IMR-90 (cell line): ENCODE results near the gene NABP1. TPM values are rescaled to one million over a fixed set of nuclear protein-coding genes. Genes with fewer than 3 reads are reported as not detected.

Experiments used
- ATAC-seq: fragments of 200-7000 bp; cut with Tn5 transposase; 2 replicates; pipeline ENCODE4 v1.9.1; 2020; ENCODE audit warnings: low read depth, mild to moderate bottlenecking, moderate library complexity
- BruUV-seq: library from RNA; stranded (reverse); fragments of 400-500 nt; replicated peaks from 2 replicates; lab custom pipeline; 2021; lab: Mats Ljungman, UMichigan
- CTCF ChIA-PET: fragments of 300-600 bp; formaldehyde crosslinking; extraction: SDS; loops from one replicate; lab custom pipeline; 2021; ENCODE audit warnings: antibody characterized with exemption; lab: Yijun Ruan, JAX
- POLR2A ChIA-PET: fragments of 300-600 bp; sonication (Branson Sonifier 250); formaldehyde crosslinking; loops from one replicate; lab custom pipeline; 2022; ENCODE audit warnings: antibody characterized with exemption; ENCODE audit not compliant: unreplicated experiment; lab: Charles Lee
- DNase-seq: peaks from one replicate; pipeline ENCODE4 v3.0.0; 2013
- H2AFZ ChIP-seq: replicated peaks from 2 replicates; pipeline ENCODE3; 2013; ENCODE audit warnings: low read length, mild to moderate bottlenecking; ENCODE audit not compliant: poor library complexity
- H2AK5ac ChIP-seq: 2 replicates; pipeline ENCODE4 v1.6.1; 2013; ENCODE audit warnings: low read depth, low read length, inconsistent platforms
- H2AK9ac ChIP-seq: replicated peaks from 2 replicates; pipeline ENCODE3; 2013; ENCODE audit warnings: mild to moderate bottlenecking, low read depth, low read length, moderate library complexity; ENCODE audit not compliant: poor library complexity
- H2BK120ac ChIP-seq: 2 replicates; pipeline ENCODE4 v1.6.1; 2013; ENCODE audit warnings: low read depth, low read length, inconsistent platforms
- H2BK15ac ChIP-seq: 3 replicates; pipeline ENCODE4 v1.6.1; 2013; ENCODE audit warnings: low read depth, low read length, inconsistent platforms
- H2BK20ac ChIP-seq: 2 replicates; pipeline ENCODE4 v1.6.1; 2013; ENCODE audit warnings: low read depth, mild to moderate bottlenecking, inconsistent platforms, low read length, moderate library complexity
- H2BK5ac ChIP-seq: 2 replicates; pipeline ENCODE4 v1.6.1; 2013; ENCODE audit warnings: mild to moderate bottlenecking, low read depth, low read length, inconsistent platforms; ENCODE audit not compliant: poor library complexity, severe bottlenecking
- H3K14ac ChIP-seq: replicated peaks from 2 replicates; pipeline ENCODE4 v1.6.1; 2013; ENCODE audit warnings: low read depth, low read length, inconsistent platforms
- H3K18ac ChIP-seq: 2 replicates; pipeline ENCODE4 v1.6.1; 2013; ENCODE audit warnings: low read depth, low read length, control low read depth
- H3K23ac ChIP-seq: 2 replicates; pipeline ENCODE4 v1.6.1; 2013; ENCODE audit warnings: low read depth, low read length, inconsistent platforms
- H3K27ac ChIP-seq: 2 replicates; pipeline ENCODE4 v1.5.1; 2013; ENCODE audit warnings: mild to moderate bottlenecking, control low read depth, low read length; ENCODE audit not compliant: insufficient read depth
- H3K27me3 ChIP-seq: 2 replicates; pipeline ENCODE4 v1.6.1; 2013; ENCODE audit warnings: low read length; ENCODE audit not compliant: control insufficient read depth, insufficient read depth
- H3K36me3 ChIP-seq: 2 replicates; pipeline ENCODE4 v1.6.1; 2013; ENCODE audit warnings: low read length, mixed read lengths; ENCODE audit not compliant: control insufficient read depth, insufficient read depth
- H3K4ac ChIP-seq: 2 replicates; pipeline ENCODE4 v1.6.1; 2013; ENCODE audit warnings: low read depth, low read length, inconsistent platforms
- H3K4me1 ChIP-seq: 2 replicates; pipeline ENCODE4 v1.6.1; 2013; ENCODE audit warnings: low read length, mixed read lengths; ENCODE audit not compliant: control insufficient read depth, insufficient read depth
- H3K4me2 ChIP-seq: 2 replicates; pipeline ENCODE4 v1.6.1; 2013; ENCODE audit warnings: low read depth, mild to moderate bottlenecking, control low read depth, low read length, moderate library complexity
- H3K4me3 ChIP-seq: 2 replicates; pipeline ENCODE4 v1.5.1; 2013; ENCODE audit warnings: low read depth, mild to moderate bottlenecking, control low read depth, low read length, moderate library complexity; ENCODE audit not compliant: insufficient read depth
- H3K56ac ChIP-seq: 2 replicates; pipeline ENCODE4 v1.6.1; 2013; ENCODE audit warnings: low read length, inconsistent platforms; ENCODE audit not compliant: insufficient read depth; ENCODE audit errors: extremely low read depth
- H3K79me1 ChIP-seq, 2 experiments: 2 replicates each; pipeline ENCODE4 v1.6.1; 2013; ENCODE audit warnings: low read length in 2 of 2, inconsistent platforms in 1 of 2, low read depth in 1 of 2
- H3K9ac ChIP-seq: 2 replicates; pipeline ENCODE4 v1.6.1; 2013; ENCODE audit warnings: low read depth, low read length, control low read depth
- H3K9me1 ChIP-seq: 2 replicates; pipeline ENCODE4 v1.6.1; 2013; ENCODE audit warnings: low read length, inconsistent platforms; ENCODE audit not compliant: insufficient read depth
- H3K9me3 ChIP-seq: 2 replicates; pipeline ENCODE4 v1.6.1; 2013; ENCODE audit warnings: low read length; ENCODE audit not compliant: control insufficient read depth, insufficient read depth
- H4K20me1 ChIP-seq: 2 replicates; pipeline ENCODE4 v1.6.1; 2013; ENCODE audit warnings: low read length, inconsistent platforms; ENCODE audit not compliant: insufficient read depth
- H4K5ac ChIP-seq: 2 replicates; pipeline ENCODE4 v1.6.1; 2013; ENCODE audit warnings: mild to moderate bottlenecking, low read depth, low read length, control low read depth
- H4K8ac ChIP-seq, 2 experiments: 2 replicates each; pipeline ENCODE4 v1.6.1; 2013; ENCODE audit warnings: low read depth in 2 of 2, low read length in 2 of 2, control low read depth in 1 of 2, inconsistent platforms in 1 of 2
- H4K91ac ChIP-seq: 2 replicates; pipeline ENCODE4 v1.6.1; 2013; ENCODE audit warnings: low read depth, low read length, inconsistent platforms; ENCODE audit not compliant: insufficient read depth
- BHLHE40 ChIP-seq: fragments of 150-350 bp; IDR thresholded peaks from 2 replicates; pipeline ENCODE4 v1.6.1; 2016; ENCODE audit warnings: mild to moderate bottlenecking, low read depth, low read length
- CEBPB ChIP-seq: IDR thresholded peaks from 2 replicates; pipeline ENCODE4 v1.6.1; 2012; ENCODE audit warnings: low read depth, low read length, improper control_type of control experiment
- CHD1 ChIP-seq: IDR thresholded peaks from 2 replicates; pipeline ENCODE4 v1.6.1; 2012; ENCODE audit warnings: low read depth, low read length, improper control_type of control experiment
- FOS ChIP-seq: fragments of 150-350 bp; IDR thresholded peaks from 2 replicates; pipeline ENCODE4 v1.6.1; 2016; ENCODE audit warnings: low read depth, low read length
- MAFK ChIP-seq: IDR thresholded peaks from 2 replicates; pipeline ENCODE4 v1.6.1; 2012; ENCODE audit warnings: low read depth, low read length, improper control_type of control experiment
- MAZ ChIP-seq: IDR thresholded peaks from 2 replicates; pipeline ENCODE4 v1.6.1; 2012; ENCODE audit warnings: low read depth, mild to moderate bottlenecking, low read length, improper control_type of control experiment, moderate library complexity, borderline replicate concordance
- MXI1 ChIP-seq: IDR thresholded peaks from 2 replicates; pipeline ENCODE4 v1.6.1; 2012; ENCODE audit warnings: low read depth, mild to moderate bottlenecking, low read length, moderate library complexity, borderline replicate concordance
- NFE2L2 ChIP-seq: fragments of 150-350 bp; IDR thresholded peaks from 2 replicates; pipeline ENCODE4 v1.6.1; 2016; ENCODE audit warnings: low read depth, mild to moderate bottlenecking, low read length
- POLR2A ChIP-seq: IDR thresholded peaks from 2 replicates; pipeline ENCODE4 v1.6.1; 2012; ENCODE audit warnings: mild to moderate bottlenecking, low read depth, low read length
- RAD21 ChIP-seq: IDR thresholded peaks from 2 replicates; pipeline ENCODE4 v1.6.1; 2012; ENCODE audit warnings: low read length, improper control_type of control experiment
- RCOR1 ChIP-seq: IDR thresholded peaks from 2 replicates; pipeline ENCODE4 v1.6.1; 2012; ENCODE audit warnings: mild to moderate bottlenecking, low read length, improper control_type of control experiment; ENCODE audit not compliant: insufficient replicate concordance
- RFX5 ChIP-seq: IDR thresholded peaks from 2 replicates; pipeline ENCODE4 v1.8.0; 2012; ENCODE audit warnings: low read depth, mild to moderate bottlenecking, low read length, moderate library complexity
- SMC3 ChIP-seq: fragments of 150-350 bp; IDR thresholded peaks from 2 replicates; pipeline ENCODE4 v1.6.1; 2016; ENCODE audit warnings: low read depth, mild to moderate bottlenecking, antibody characterized with exemption, low read length, moderate library complexity
- dilution Hi-C: fragments of 300-500 bp; cut with HindIII; formaldehyde crosslinking; loops from one replicate; pipeline ENCODE4 v1.14.3; 2018; ENCODE audit warnings: low sequenced_read_pairs; ENCODE audit not compliant: unreplicated experiment
- in situ Hi-C: fragments of 300-500 bp; cut with MboI; formaldehyde crosslinking; loops from 3 replicates; pipeline ENCODE4 v1.14.3; 2019; ENCODE audit warnings: low sequenced_read_pairs, inconsistent platforms, mixed read lengths
- intact Hi-C: fragments of 100-400 bp; cut with micrococcal nuclease; formaldehyde crosslinking; loops from 2 replicates; pipeline ENCODE4 v1.10.0; 2022
- polyA plus RNA-seq, 3 experiments: library from polyadenylated mRNA; depleted of rRNA; stranded (reverse); fragments of >200 nt; gene quantifications; 2 replicates each; pipeline ENCODE4 v1.2.3, GENCODE V29; 2012; ENCODE audit warnings: low replicate concordance in 1 of 3
- total RNA-seq: library from RNA; depleted of rRNA; stranded (reverse); fragments of >200 nt; gene quantifications from 2 replicates; pipeline ENCODE4 v1.2.3, GENCODE V29; 2012
- TF ChIP-seq, protein P1 (sequence below): fragments of 150-350 bp; IDR thresholded peaks from 2 replicates; pipeline ENCODE4 v1.6.1; 2017; ENCODE audit warnings: mild to moderate bottlenecking, antibody characterized with exemption, low read length, low read depth
- TF ChIP-seq, protein P2 (sequence below): conservative IDR thresholded peaks from 2 replicates; pipeline ENCODE4 v1.5.1; 2012; ENCODE audit warnings: mild to moderate bottlenecking, low read depth, low read length, improper control_type of control experiment
- TF ChIP-seq, protein P3 (sequence below): fragments of 150-350 bp; IDR thresholded peaks from 2 replicates; pipeline ENCODE4 v1.6.1; 2016; ENCODE audit warnings: low read depth, mild to moderate bottlenecking, low read length, moderate library complexity, borderline replicate concordance

NABP1 gene
- total and polyA plus RNA-seq, 2 of the 4 experiments (the other 2 are of a cell fraction), result 57.7 to 73.3 TPM

DNA sequence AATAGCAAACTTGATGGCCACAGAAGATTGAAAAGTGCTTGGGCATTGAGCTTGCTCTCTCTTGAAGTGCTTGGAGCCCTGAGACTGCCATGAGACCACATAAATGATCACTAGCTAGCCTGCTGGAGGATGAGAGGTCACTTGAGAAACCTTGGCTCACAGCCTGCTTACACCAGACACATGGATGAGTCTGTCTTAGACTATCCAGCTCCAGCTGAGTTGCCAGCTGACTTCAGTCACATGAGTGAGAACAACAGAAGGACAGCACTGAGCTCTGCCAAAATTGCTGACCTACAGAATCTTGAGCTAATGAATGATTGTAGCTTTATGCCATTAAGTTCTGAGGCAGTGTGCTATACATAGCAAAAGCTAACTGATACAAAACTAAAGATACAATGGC lies 18.1 kb downstream of the NABP1 start:
- Histone ChIP-seq H3K4me3 (no peak overlapping the region), H4K20me1 (peaks cover 13% of the 10 kb centered on the region; the same call in 1 of the 2 replicates), H3K4ac (no peak overlapping the region), H2AK9ac (no peak overlapping the region), H4K5ac (no peak overlapping the region), H2BK120ac (no peak overlapping the region), H3K79me1 (0 out of 4 replicates have a peak, but pooled peaks cover 0 to 3% of the 10 kb centered on the region in 2 experiments), H4K91ac (no peak overlapping the region), H3K9me1 (peaks cover 5% of the 10 kb centered on the region), H3K36me3 (no peaks in the 10 kb centered on the region), H2AFZ (no peak overlapping the region), H3K27ac (no peak overlapping the region), H2BK5ac (peak overlapping the region; percentile 60), H3K27me3 (no peaks in the 10 kb centered on the region), H3K9ac (no peak overlapping the region), H3K18ac (no peak overlapping the region), H2AK5ac (no peak overlapping the region), H3K23ac (no peak overlapping the region), H3K14ac (no peak overlapping the region), H2BK15ac (no peak overlapping the region), H3K56ac (no peak overlapping the region), H4K8ac (no peak overlapping the region), H3K9me3 (no peaks in the 10 kb centered on the region), H3K4me2 (no peak overlapping the region), H3K4me1 (peaks cover 7% of the 10 kb centered on the region; the same call in 1 of the 2 replicates), H2BK20ac (no peak overlapping the region)
- dilution Hi-C loops, result no loop called here
- in situ Hi-C loops, result no loop called here
- TF ChIP-seq CHD1, result no peak
- no peak for TF ChIP-seq SMC3
- peak; percentile 59; the same call in 1 of the 2 replicates for TF ChIP-seq BHLHE40
- no peak for TF ChIP-seq MAZ
- TF ChIP-seq RAD21, result no peak
- no peak for TF ChIP-seq RFX5
- TF ChIP-seq RCOR1, result no peak
- TF ChIP-seq, protein P1, sequence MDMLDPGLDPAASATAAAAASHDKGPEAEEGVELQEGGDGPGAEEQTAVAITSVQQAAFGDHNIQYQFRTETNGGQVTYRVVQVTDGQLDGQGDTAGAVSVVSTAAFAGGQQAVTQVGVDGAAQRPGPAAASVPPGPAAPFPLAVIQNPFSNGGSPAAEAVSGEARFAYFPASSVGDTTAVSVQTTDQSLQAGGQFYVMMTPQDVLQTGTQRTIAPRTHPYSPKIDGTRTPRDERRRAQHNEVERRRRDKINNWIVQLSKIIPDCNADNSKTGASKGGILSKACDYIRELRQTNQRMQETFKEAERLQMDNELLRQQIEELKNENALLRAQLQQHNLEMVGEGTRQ, result peak; percentile 87
- TF ChIP-seq FOS, result no peak
- TF ChIP-seq MXI1, result 0 out of 2 replicates have a peak, but pooled peaks have one; percentile 42
- TF ChIP-seq MAFK, result peak; percentile 86
- TF ChIP-seq CEBPB, result 0 out of 2 replicates have a peak, but pooled peaks have one; percentile 8
- no peak; the same call in 1 of the 2 replicates for TF ChIP-seq POLR2A
- TF ChIP-seq NFE2L2, result 0 out of 2 replicates have a peak, but pooled peaks have one; percentile 2
- TF ChIP-seq, protein P2, sequence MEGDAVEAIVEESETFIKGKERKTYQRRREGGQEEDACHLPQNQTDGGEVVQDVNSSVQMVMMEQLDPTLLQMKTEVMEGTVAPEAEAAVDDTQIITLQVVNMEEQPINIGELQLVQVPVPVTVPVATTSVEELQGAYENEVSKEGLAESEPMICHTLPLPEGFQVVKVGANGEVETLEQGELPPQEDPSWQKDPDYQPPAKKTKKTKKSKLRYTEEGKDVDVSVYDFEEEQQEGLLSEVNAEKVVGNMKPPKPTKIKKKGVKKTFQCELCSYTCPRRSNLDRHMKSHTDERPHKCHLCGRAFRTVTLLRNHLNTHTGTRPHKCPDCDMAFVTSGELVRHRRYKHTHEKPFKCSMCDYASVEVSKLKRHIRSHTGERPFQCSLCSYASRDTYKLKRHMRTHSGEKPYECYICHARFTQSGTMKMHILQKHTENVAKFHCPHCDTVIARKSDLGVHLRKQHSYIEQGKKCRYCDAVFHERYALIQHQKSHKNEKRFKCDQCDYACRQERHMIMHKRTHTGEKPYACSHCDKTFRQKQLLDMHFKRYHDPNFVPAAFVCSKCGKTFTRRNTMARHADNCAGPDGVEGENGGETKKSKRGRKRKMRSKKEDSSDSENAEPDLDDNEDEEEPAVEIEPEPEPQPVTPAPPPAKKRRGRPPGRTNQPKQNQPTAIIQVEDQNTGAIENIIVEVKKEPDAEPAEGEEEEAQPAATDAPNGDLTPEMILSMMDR, result no peak
- TF ChIP-seq, protein P3, sequence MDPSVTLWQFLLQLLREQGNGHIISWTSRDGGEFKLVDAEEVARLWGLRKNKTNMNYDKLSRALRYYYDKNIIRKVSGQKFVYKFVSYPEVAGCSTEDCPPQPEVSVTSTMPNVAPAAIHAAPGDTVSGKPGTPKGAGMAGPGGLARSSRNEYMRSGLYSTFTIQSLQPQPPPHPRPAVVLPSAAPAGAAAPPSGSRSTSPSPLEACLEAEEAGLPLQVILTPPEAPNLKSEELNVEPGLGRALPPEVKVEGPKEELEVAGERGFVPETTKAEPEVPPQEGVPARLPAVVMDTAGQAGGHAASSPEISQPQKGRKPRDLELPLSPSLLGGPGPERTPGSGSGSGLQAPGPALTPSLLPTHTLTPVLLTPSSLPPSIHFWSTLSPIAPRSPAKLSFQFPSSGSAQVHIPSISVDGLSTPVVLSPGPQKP, result no peak
- ChIA-PET CTCF (interaction anchor here (0.6 to 1.1 kb wide), 2 partner anchors 58 to 1860 kb away, joined by 3 to 6 read pairs; no protein-coding TSS in a partner anchor), POLR2A (interaction anchor here (0.6 to 1.6 kb wide), 5 partner anchors 58 to 503 kb away, joined by 3 to 10 read pairs (median 4); no protein-coding TSS in a partner anchor)
- ATAC-seq (peak; percentile 43), DNase-seq (peak; percentile 97)
- BruUV-seq, result TSS peak; percentile 10
- intact Hi-C loops, result no loop called here
